ENCODE data around the gene SCN3A.

SCN3A gene

DNA sequence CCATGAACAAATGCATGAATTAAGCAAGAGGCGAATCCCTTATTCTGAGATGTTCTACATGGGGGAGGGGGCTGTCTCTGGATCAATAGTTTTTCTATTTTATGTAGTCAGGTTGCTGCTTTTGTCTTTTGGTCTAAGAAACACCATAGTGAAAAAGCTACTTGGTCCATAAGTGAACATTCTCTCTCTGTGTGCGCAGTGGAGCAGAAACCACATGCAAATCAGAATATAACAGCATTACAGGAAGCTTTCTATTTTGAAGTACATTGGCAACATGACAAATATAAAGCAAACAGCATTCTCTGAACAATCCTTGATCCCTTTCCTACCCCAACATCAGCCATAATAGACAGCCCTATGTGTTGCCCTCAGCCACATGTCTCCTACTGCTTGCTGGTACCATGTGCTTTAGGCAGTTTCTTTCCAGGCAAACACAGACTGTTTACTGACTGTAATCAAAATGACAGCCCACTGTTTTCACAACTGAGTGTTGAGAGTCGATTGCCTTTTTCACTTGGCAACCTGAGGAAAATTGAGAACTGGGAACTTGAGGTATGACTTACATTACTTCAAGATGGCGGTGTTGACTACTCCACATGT is 10.6 kb downstream of the SCN3A start:
- Histone ChIP-seq H3F3A (ENCODE audit: insufficient read depth, low read length) (no peaks in the 10 kb centered on the region), H2AFZ (ENCODE audit: low read length) (peak overlapping the region; percentile 51), H3K79me2 (ENCODE audit: low read length) (no peaks in the 10 kb centered on the region), H4K20me1 (ENCODE audit: insufficient read depth, low read length) (no peaks in the 10 kb centered on the region), H3K27ac (ENCODE audit: low read length) (peak overlapping the region; percentile 69; the same call in 1 of the 2 replicates), H3K36me3 (replicated peaks; ENCODE audit: insufficient read depth, low read length) (no peaks in the 10 kb centered on the region), H3K9ac (ENCODE audit: low read length) (peak overlapping the region; percentile 21; the same call in 1 of the 2 replicates), H3K4me2 (ENCODE audit: low read depth, low read length) (peak overlapping the region; percentile 49), H3K4me3 (ENCODE audit: low read length) (no peak overlapping the region), H3K4me1 (ENCODE audit: low read length) (peaks cover 16% of the 10 kb centered on the region), H3K27me3 (replicated peaks; ENCODE audit: insufficient read depth, low read length) (no peaks in the 10 kb centered on the region), H3K9me3 (replicated peaks; ENCODE audit: insufficient read depth, low read length) (no peaks in the 10 kb centered on the region), H3K9me2 (replicated peaks; ENCODE audit: insufficient read depth, low read length) (no peaks in the 10 kb centered on the region)
- peak; percentile 63 for DNase-seq
- TF ChIP-seq EZH2 (optimal IDR thresholded peaks at IDR 0.05; ENCODE audit: low read depth, low read length) (no peak), EZH2phosphoT487 (IDR thresholded peaks at IDR 0.05; ENCODE audit: low read length) (no peak)
- TF ChIP-seq, protein P1, sequence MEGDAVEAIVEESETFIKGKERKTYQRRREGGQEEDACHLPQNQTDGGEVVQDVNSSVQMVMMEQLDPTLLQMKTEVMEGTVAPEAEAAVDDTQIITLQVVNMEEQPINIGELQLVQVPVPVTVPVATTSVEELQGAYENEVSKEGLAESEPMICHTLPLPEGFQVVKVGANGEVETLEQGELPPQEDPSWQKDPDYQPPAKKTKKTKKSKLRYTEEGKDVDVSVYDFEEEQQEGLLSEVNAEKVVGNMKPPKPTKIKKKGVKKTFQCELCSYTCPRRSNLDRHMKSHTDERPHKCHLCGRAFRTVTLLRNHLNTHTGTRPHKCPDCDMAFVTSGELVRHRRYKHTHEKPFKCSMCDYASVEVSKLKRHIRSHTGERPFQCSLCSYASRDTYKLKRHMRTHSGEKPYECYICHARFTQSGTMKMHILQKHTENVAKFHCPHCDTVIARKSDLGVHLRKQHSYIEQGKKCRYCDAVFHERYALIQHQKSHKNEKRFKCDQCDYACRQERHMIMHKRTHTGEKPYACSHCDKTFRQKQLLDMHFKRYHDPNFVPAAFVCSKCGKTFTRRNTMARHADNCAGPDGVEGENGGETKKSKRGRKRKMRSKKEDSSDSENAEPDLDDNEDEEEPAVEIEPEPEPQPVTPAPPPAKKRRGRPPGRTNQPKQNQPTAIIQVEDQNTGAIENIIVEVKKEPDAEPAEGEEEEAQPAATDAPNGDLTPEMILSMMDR (IDR thresholded peaks at IDR 0.05; ENCODE audit: low read length): no peak

DNA sequence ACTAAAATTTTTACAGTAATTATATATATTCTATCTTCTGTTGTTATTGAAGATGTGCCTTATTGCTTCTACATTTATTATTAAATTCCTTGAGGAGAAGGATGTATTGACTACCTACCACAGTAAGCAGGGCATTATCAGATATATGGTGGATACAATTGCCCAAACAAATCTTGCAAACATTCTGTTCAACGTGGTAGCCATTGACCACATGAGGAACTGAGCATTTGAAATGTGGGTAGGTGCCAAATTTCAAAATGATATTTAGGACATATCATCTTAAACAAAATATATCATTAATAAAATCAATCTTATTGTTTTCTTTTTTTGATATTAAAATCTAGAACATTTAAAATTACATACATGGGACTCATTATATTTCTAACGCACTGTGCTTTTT is 11.1 kb downstream of the SCN3A start:
- Histone ChIP-seq H3K4me2 (ENCODE audit: low read depth, low read length) (peak overlapping the region; percentile 49; the same call in 1 of the 2 replicates), H3K9me3 (replicated peaks; ENCODE audit: insufficient read depth, low read length) (no peaks in the 10 kb centered on the region), H3K4me1 (ENCODE audit: low read length) (peaks cover 16% of the 10 kb centered on the region), H3K27ac (ENCODE audit: low read length) (peak overlapping the region; percentile 69; the same call in 1 of the 2 replicates), H2AFZ (ENCODE audit: low read length) (peak overlapping the region; percentile 51; the same call in 1 of the 2 replicates), H3K36me3 (replicated peaks; ENCODE audit: insufficient read depth, low read length) (no peaks in the 10 kb centered on the region), H4K20me1 (ENCODE audit: insufficient read depth, low read length) (no peaks in the 10 kb centered on the region), H3K9me2 (replicated peaks; ENCODE audit: insufficient read depth, low read length) (no peaks in the 10 kb centered on the region), H3K79me2 (ENCODE audit: low read length) (no peaks in the 10 kb centered on the region), H3K4me3 (ENCODE audit: low read length) (no peak overlapping the region), H3K27me3 (replicated peaks; ENCODE audit: insufficient read depth, low read length) (no peaks in the 10 kb centered on the region), H3K9ac (ENCODE audit: low read length) (no peak overlapping the region), H3F3A (ENCODE audit: insufficient read depth, low read length) (no peaks in the 10 kb centered on the region)
- TF ChIP-seq EZH2 (optimal IDR thresholded peaks at IDR 0.05; ENCODE audit: low read depth, low read length) (no peak), EZH2phosphoT487 (IDR thresholded peaks at IDR 0.05; ENCODE audit: low read length) (no peak)
- TF ChIP-seq, protein P1 (IDR thresholded peaks at IDR 0.05; ENCODE audit: low read length): no peak
- DNase-seq: no peak

DNA sequence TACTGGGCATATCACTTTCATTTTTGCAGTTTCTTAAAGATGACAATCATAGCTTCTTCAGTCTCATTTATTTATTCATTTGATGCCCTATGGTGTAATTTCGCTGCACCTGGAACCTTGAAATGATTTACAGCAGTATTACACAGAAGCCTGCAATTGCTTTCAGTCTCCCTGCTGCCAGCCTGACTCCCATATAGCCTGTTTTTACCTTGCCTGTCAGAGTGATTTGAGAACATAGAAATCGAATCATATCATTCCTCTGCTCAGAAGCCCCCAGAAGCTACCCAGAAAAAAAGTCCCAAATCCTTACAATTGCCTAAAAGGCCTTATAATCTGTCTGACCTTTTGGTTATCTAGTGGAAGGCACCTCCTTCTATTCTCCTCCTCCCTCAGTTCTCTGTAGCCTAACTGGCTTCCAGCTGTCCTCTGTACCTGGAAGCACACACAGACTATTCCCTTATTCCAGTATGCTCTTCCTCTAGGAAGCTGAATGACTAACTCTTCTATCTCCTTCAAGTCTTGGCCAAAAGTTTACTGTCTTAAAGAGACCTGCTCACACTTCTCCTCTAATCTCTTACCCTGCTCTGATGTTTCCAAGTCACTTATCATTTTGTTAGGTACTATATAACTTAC is 12.6 kb downstream of the SCN3A start:
- Histone ChIP-seq H3K4me1 (ENCODE audit: low read length) (peaks cover 16% of the 10 kb centered on the region), H3K36me3 (replicated peaks; ENCODE audit: insufficient read depth, low read length) (no peaks in the 10 kb centered on the region), H3K9ac (ENCODE audit: low read length) (no peak overlapping the region), H3K4me2 (ENCODE audit: low read depth, low read length) (no peak overlapping the region), H3F3A (ENCODE audit: insufficient read depth, low read length) (no peaks in the 10 kb centered on the region), H3K27ac (ENCODE audit: low read length) (no peak overlapping the region), H2AFZ (ENCODE audit: low read length) (0 out of 2 replicates have a peak overlapping the region, but pooled peaks have one; percentile 5), H3K27me3 (replicated peaks; ENCODE audit: insufficient read depth, low read length) (no peaks in the 10 kb centered on the region), H4K20me1 (ENCODE audit: insufficient read depth, low read length) (no peaks in the 10 kb centered on the region), H3K4me3 (ENCODE audit: low read length) (no peak overlapping the region), H3K9me2 (replicated peaks; ENCODE audit: insufficient read depth, low read length) (no peaks in the 10 kb centered on the region), H3K9me3 (replicated peaks; ENCODE audit: insufficient read depth, low read length) (no peaks in the 10 kb centered on the region), H3K79me2 (ENCODE audit: low read length) (no peaks in the 10 kb centered on the region)
- TF ChIP-seq, protein P1 (IDR thresholded peaks at IDR 0.05; ENCODE audit: low read length): no peak
- TF ChIP-seq EZH2 (optimal IDR thresholded peaks at IDR 0.05; ENCODE audit: low read depth, low read length) (no peak), EZH2phosphoT487 (IDR thresholded peaks at IDR 0.05; ENCODE audit: low read length) (no peak)
- DNase-seq: no peak

All from MM.1S (cell line).